HuH-7 (cell line): ENCODE measurements around the gene ADGRF5.
A peak's percentile ranks its signal among the peaks of the same experiment; 100 is the strongest.
"Not testable (repeated sequence)": the region's sequence is repeated elsewhere in the genome, so short reads cannot be mapped to it uniquely, and the experiment has no call there.

Source experiments
- DNase-seq: peaks from one replicate; pipeline ENCODE4 v3.0.0; 2011; ENCODE audit warnings: low spot score

Gene ADGRF5

GRCh38 chr6:46894433-46894832 lies 27.3 kb downstream of the ADGRF5 start:
- no peak for DNase-seq

- DNase-seq: no peak
Observed at GRCh38 chr6:46893648-46894047, 28.1 kb downstream of the ADGRF5 start.

- DNase-seq: no peak
Observed at GRCh38 chr6:46891252-46891795, 30.4 kb downstream of the ADGRF5 start.

- no peak for DNase-seq
Observed at GRCh38 chr6:46888578-46888977, 33.2 kb downstream of the ADGRF5 start.

- DNase-seq: no peak
Observed at GRCh38 chr6:46888031-46888430, 33.7 kb downstream of the ADGRF5 start.

- DNase-seq: no peak
Observed at GRCh38 chr6:46882645-46883044, 39.1 kb downstream of the ADGRF5 start.

GRCh38 chr6:46879003-46879402 lies 42.7 kb downstream of the ADGRF5 start:
- DNase-seq: no peak

- no peak for DNase-seq
Observed at GRCh38 chr6:46876126-46876525, 45.6 kb downstream of the ADGRF5 start.

- DNase-seq: no peak
Observed at GRCh38 chr6:46867411-46867810, 54.3 kb downstream of the ADGRF5 start.

- no peak for DNase-seq
Observed at GRCh38 chr6:46865221-46865620, 56.5 kb downstream of the ADGRF5 start.

GRCh38 chr6:46863791-46864190 lies 57.9 kb downstream of the ADGRF5 start:
- DNase-seq: no peak

GRCh38 chr6:46862381-46862780 lies 59.4 kb downstream of the ADGRF5 start:
- peak; percentile 11 for DNase-seq

- DNase-seq: peak; percentile 8
Observed at GRCh38 chr6:46855966-46856365, 65.8 kb downstream of the ADGRF5 start.

GRCh38 chr6:46851576-46851975 lies 70.2 kb downstream of the ADGRF5 start:
- DNase-seq: not testable (repeated sequence)

- no peak for DNase-seq
Observed at GRCh38 chr6:46850792-46851191, 70.9 kb downstream of the ADGRF5 start.

- DNase-seq: no peak
Observed at GRCh38 chr6:46849361-46849690, 72.4 kb downstream of the ADGRF5 start.

GRCh38 chr6:46848684-46849360 lies 72.9 kb downstream of the ADGRF5 start:
- peak; percentile 56 for DNase-seq

- DNase-seq: no peak
Observed at GRCh38 chr6:46845126-46845525, 76.6 kb downstream of the ADGRF5 start.

GRCh38 chr6:46842252-46842846 lies 79.4 kb downstream of the ADGRF5 start:
- DNase-seq: not testable (repeated sequence)

GRCh38 chr6:46838033-46838432 lies 83.7 kb downstream of the ADGRF5 start:
- DNase-seq: no peak

GRCh38 chr6:46834991-46835390 lies 86.7 kb downstream of the ADGRF5 start:
- not testable (repeated sequence) for DNase-seq

- DNase-seq: not testable (repeated sequence)
Observed at GRCh38 chr6:46834257-46834916, 87.4 kb downstream of the ADGRF5 start.

- no peak for DNase-seq
Observed at GRCh38 chr6:46832816-46833215, 88.9 kb downstream of the ADGRF5 start.
